HEK293 (cell line): ENCODE measurements around the gene CAPRIN2.

ENCODE experiments used
- CTCF ChIP-seq: fragments of 450-650 bp; formaldehyde crosslinking; IDR thresholded peaks from 2 replicates; pipeline ENCODE4 v1.5.1; 2016; ENCODE audit warnings: missing biosample characterization, missing genetic modification characterization
- EGR2 ChIP-seq: fragments of 450-650 bp; formaldehyde crosslinking; IDR thresholded peaks from 2 replicates; pipeline ENCODE4 v1.5.1; 2016; ENCODE audit warnings: low read depth, missing biosample characterization, missing genetic modification characterization
- GLI2 ChIP-seq: fragments of 450-650 bp; formaldehyde crosslinking; IDR thresholded peaks from 2 replicates; pipeline ENCODE4; 2017; ENCODE audit warnings: missing biosample characterization, missing genetic modification characterization, low read depth, borderline replicate concordance
- KLF17 ChIP-seq: fragments of 450-650 bp; formaldehyde crosslinking; IDR thresholded peaks from 2 replicates; pipeline ENCODE4 v1.5.1; 2016; ENCODE audit warnings: missing biosample characterization, missing genetic modification characterization
- KLF8 ChIP-seq: fragments of 450-650 bp; formaldehyde crosslinking; IDR thresholded peaks from 2 replicates; pipeline ENCODE4 v1.5.1; 2016; ENCODE audit warnings: missing biosample characterization, missing genetic modification characterization
- OVOL3 ChIP-seq: fragments of 450-650 bp; formaldehyde crosslinking; IDR thresholded peaks from 2 replicates; pipeline ENCODE4 v1.5.1; 2016; ENCODE audit warnings: missing biosample characterization, missing genetic modification characterization
- PRDM4 ChIP-seq: fragments of 450-650 bp; formaldehyde crosslinking; IDR thresholded peaks from 2 replicates; pipeline ENCODE4 v1.5.1; 2017; ENCODE audit warnings: missing biosample characterization, missing genetic modification characterization
- SALL2 ChIP-seq: fragments of 450-650 bp; formaldehyde crosslinking; IDR thresholded peaks from 2 replicates; pipeline ENCODE4 v1.5.0; 2017; ENCODE audit warnings: missing biosample characterization, mild to moderate bottlenecking, missing genetic modification characterization, borderline replicate concordance
- YY1 ChIP-seq: fragments of 450-650 bp; formaldehyde crosslinking; IDR thresholded peaks from 2 replicates; pipeline ENCODE4 v1.5.1; 2018; ENCODE audit warnings: missing biosample characterization, missing genetic modification characterization
- ZBTB1 ChIP-seq: fragments of 450-650 bp; formaldehyde crosslinking; IDR thresholded peaks from 2 replicates; pipeline ENCODE4 v1.5.1; 2016; ENCODE audit warnings: missing biosample characterization, missing genetic modification characterization
- ZBTB17 ChIP-seq: fragments of 450-650 bp; formaldehyde crosslinking; IDR thresholded peaks from 2 replicates; pipeline ENCODE4 v1.5.1; 2016; ENCODE audit warnings: missing biosample characterization, missing genetic modification characterization
- ZBTB21 ChIP-seq: fragments of 450-650 bp; formaldehyde crosslinking; IDR thresholded peaks from 2 replicates; pipeline ENCODE4 v1.5.1; 2017; ENCODE audit warnings: missing biosample characterization, missing genetic modification characterization
- ZBTB8A ChIP-seq: fragments of 450-650 bp; formaldehyde crosslinking; IDR thresholded peaks from 2 replicates; pipeline ENCODE4 v1.5.1; 2016; ENCODE audit warnings: missing biosample characterization, missing genetic modification characterization
- ZFP69B ChIP-seq: fragments of 450-650 bp; formaldehyde crosslinking; IDR thresholded peaks from 2 replicates; pipeline ENCODE4 v1.5.1; 2016; ENCODE audit warnings: missing biosample characterization, missing genetic modification characterization
- ZIC2 ChIP-seq: fragments of 450-650 bp; formaldehyde crosslinking; IDR thresholded peaks from 2 replicates; pipeline ENCODE4 v1.5.1; 2016; ENCODE audit warnings: missing biosample characterization, missing genetic modification characterization
- ZNF112 ChIP-seq: fragments of 450-650 bp; formaldehyde crosslinking; IDR thresholded peaks from 2 replicates; pipeline ENCODE4 v1.5.0; 2017; ENCODE audit warnings: missing biosample characterization, missing genetic modification characterization
- ZNF138 ChIP-seq: fragments of 450-650 bp; formaldehyde crosslinking; IDR thresholded peaks from 2 replicates; pipeline ENCODE4 v1.5.1; 2016; ENCODE audit warnings: missing biosample characterization, missing genetic modification characterization, borderline replicate concordance
- ZNF18 ChIP-seq: fragments of 450-650 bp; formaldehyde crosslinking; IDR thresholded peaks from 2 replicates; pipeline ENCODE4 v1.5.1; 2016; ENCODE audit warnings: missing biosample characterization, missing genetic modification characterization
- ZNF214 ChIP-seq: fragments of 450-650 bp; formaldehyde crosslinking; IDR thresholded peaks from 2 replicates; pipeline ENCODE4 v1.5.1; 2017; ENCODE audit warnings: missing biosample characterization, mild to moderate bottlenecking, missing genetic modification characterization, borderline replicate concordance
- ZNF280C ChIP-seq: fragments of 450-650 bp; formaldehyde crosslinking; IDR thresholded peaks from 2 replicates; pipeline ENCODE4 v1.5.1; 2016; ENCODE audit warnings: missing biosample characterization, missing genetic modification characterization
- ZNF391 ChIP-seq: fragments of 450-650 bp; formaldehyde crosslinking; IDR thresholded peaks from 2 replicates; pipeline ENCODE4 v1.5.1; 2016; ENCODE audit warnings: low read depth, missing biosample characterization, missing genetic modification characterization, borderline replicate concordance
- ZNF426 ChIP-seq: fragments of 450-650 bp; formaldehyde crosslinking; IDR thresholded peaks from 2 replicates; pipeline ENCODE4 v1.5.1; 2017; ENCODE audit warnings: missing biosample characterization, missing genetic modification characterization, mild to moderate bottlenecking, inconsistent platforms, moderate library complexity
- ZNF501 ChIP-seq: fragments of 450-650 bp; formaldehyde crosslinking; IDR thresholded peaks from 2 replicates; pipeline ENCODE4 v1.5.1; 2016; ENCODE audit warnings: missing biosample characterization, missing genetic modification characterization
- ZNF513 ChIP-seq: fragments of 450-650 bp; IDR thresholded peaks from 2 replicates; pipeline ENCODE4 v1.5.1; 2018; ENCODE audit warnings: missing biosample characterization, missing genetic modification characterization
- ZNF514 ChIP-seq: fragments of 450-650 bp; formaldehyde crosslinking; IDR thresholded peaks from 2 replicates; pipeline ENCODE4 v1.5.1; 2016; ENCODE audit warnings: missing biosample characterization, missing genetic modification characterization
- ZNF529 ChIP-seq: fragments of 450-650 bp; formaldehyde crosslinking; IDR thresholded peaks from 2 replicates; pipeline ENCODE4 v1.5.1; 2017; ENCODE audit warnings: missing genetic modification characterization, missing biosample characterization; ENCODE audit not compliant: insufficient replicate concordance
- ZNF704 ChIP-seq: fragments of 450-650 bp; formaldehyde crosslinking; IDR thresholded peaks from 2 replicates; pipeline ENCODE4 v1.5.1; 2016; ENCODE audit warnings: missing biosample characterization, missing genetic modification characterization

CAPRIN2 gene

GRCh38 chr12:30795410-30796312, 40.9 kb upstream of the CAPRIN2 start (continued):
- no peak for TF ChIP-seq ZNF280C (tag by site-specific recombination)
- no peak for TF ChIP-seq GLI2 (tag by site-specific recombination)
- TF ChIP-seq YY1, result no peak
- TF ChIP-seq ZNF138 (tag by site-specific recombination), result peak; percentile 7; the same call in 1 of the 2 replicates
- no peak for TF ChIP-seq ZNF391 (tag by site-specific recombination)
- peak; percentile 77 for TF ChIP-seq ZNF18 (tag by site-specific recombination)
- TF ChIP-seq ZNF214, result no peak
- TF ChIP-seq ZNF513 (tag by site-specific recombination), result no peak
- peak; percentile 94 for TF ChIP-seq ZBTB8A (tag by site-specific recombination)
- peak; percentile 84 for TF ChIP-seq ZIC2 (tag by site-specific recombination)
- no peak for TF ChIP-seq OVOL3 (tag by site-specific recombination)
- TF ChIP-seq SALL2, result no peak
- TF ChIP-seq ZFP69B (tag by site-specific recombination), result no peak
- TF ChIP-seq ZNF501 (tag by site-specific recombination), result peak; percentile 58
- TF ChIP-seq ZNF529, result no peak
- peak; percentile 46; the same call in 1 of the 2 replicates for TF ChIP-seq KLF8
- no peak for TF ChIP-seq ZNF704 (tag by site-specific recombination)
- no peak for TF ChIP-seq ZBTB1
- no peak for TF ChIP-seq ZBTB17
- TF ChIP-seq CTCF (tag by site-specific recombination), result peak; percentile 45
- no peak for TF ChIP-seq ZBTB21 (tag by site-specific recombination)
- TF ChIP-seq EGR2, result no peak
- TF ChIP-seq ZNF426 (tag by site-specific recombination), result no peak
- no peak for TF ChIP-seq ZNF514
- TF ChIP-seq PRDM4, result no peak
- TF ChIP-seq KLF17 (tag by site-specific recombination), result peak; percentile 39; the same call in 1 of the 2 replicates
- TF ChIP-seq ZNF112 (tag by site-specific recombination), result no peak
